Measurements from ENCODE around the gene PAX9. TPM values are rescaled to one million over a fixed set of nuclear protein-coding genes. Genes with fewer than 3 reads are reported as not detected.

The PAX9 gene
- total RNA-seq, 1 donor from 2014 or later: 2.9 TPM

GRCh38 chr14:36655963-36656686 lies 5.5 kb upstream of the PAX9 start:
- DNase-seq (ENCODE audit: low spot score): no peak

DNA sequence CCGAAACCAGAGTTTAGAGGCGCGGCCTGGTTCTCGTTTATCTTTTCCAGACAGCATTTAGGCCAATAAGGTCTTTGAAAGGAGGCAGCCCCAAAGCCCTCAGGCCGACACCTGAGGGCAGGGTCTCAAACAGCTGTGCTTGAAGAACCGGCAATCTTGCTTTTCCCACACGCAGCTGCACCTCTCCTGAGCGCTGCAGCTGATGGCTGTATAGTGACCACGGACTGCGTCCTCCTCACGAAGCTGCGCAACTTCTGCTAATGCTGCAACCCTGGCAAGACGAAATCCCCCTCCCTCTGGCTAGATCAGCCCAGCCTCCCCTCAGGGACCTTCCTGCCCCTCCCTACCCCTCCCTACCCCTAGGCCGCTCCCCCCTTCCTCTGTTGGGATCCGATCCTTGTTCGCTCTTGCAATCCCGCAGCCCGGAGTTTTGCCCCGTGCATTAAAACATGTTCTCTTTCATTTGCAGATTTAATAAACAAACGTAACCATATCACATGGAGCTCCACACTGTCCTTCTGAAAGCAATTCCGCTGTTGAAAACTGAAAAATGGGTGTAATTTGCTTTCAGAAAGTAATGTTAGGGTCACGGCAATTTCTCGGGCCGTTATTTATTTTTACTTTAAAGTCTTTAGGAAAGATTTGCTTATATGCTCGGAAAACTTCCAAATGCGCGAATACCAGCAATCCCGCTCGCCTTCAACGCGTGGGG lies 4.8 kb upstream of the PAX9 start:
- DNase-seq (ENCODE audit: low spot score): no peak

DNA sequence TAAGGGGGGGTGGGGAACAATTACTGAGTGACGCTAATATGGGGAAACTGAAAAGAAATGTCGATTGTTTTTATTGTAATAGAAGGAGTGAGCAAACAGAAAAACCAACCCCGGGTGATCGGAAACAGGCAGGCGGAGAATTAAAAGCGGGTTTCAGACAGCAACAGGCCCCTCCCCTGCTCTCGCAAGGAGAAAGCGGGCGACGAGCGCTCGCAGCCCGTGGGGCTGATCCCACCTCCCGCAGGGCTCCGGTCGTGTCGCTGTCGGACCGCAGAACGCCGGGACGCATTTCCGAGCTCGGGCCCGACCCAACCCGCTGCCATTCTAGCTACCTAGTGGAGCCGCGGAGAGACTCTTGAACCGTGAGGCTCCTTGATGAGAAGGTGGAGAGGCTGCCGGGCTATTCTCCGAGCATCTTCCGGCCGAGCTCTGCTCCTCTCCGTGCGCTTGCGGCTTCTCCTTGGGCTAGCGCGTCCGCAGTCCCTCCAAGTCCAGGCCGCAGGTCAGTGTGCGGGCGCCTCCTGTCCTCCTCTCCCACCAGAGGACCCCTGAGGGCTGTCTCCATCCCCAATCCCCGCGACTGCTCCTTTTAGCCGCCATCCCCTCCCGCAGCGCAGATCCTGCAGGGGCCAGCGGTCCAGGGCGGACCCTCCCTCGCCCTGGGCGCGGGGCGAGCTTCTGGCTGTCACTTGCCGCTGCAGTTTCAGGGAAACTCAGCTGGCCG lies 4.1 kb upstream of the PAX9 start:
- no peak for DNase-seq (ENCODE audit: low spot score)

DNA sequence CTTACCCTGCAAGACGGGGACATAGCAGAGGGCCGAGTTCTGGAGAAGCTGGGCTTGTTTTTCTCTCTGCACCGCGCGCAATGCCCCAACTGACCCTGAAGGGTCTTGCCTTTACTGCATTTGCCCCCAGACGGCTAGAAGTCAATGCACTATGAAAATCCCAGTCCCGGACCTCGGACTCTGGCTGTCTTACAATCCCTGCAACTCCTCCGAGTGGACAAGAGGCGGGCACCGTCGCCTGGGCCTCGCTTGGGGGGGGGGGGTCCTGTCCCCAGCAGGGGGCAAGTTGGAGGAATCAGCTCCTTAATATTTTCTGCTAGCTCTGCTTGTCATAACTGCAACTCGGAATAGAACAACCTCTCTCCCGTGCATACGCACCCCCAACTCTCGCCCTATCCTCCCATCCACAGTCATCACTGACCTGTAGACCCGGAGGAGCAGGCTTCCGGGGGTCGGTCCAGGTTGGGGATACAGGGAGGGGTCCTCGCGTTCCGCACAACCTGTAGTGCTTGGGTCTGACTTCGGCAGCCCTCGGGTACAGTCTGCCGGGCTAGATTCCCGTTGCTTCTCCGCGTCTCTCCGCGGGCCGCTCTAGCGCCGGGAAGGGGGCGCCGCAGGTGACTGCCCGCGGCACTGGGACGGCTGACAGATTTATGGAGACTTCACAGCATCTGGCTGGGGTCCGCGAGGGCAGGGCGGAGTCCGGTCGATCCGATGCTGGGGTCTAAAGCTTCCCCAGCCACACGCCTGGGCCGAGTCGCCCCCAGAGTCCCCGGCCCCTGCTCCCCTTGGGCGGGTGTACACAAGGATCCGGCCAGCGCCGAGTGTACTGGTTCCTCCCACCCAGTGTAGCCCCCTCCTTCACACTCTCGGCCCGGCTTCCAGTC lies 3.3 kb upstream of the PAX9 start:
- DNase-seq (ENCODE audit: low spot score): no peak

- no peak for DNase-seq (ENCODE audit: low spot score)
These were observed 2.4 kb upstream of the PAX9 start for GRCh38 chr14:36659010-36659821.

GRCh38 chr14:36659822-36660735 lies 1.6 kb upstream of the PAX9 start:
- no peak for DNase-seq (ENCODE audit: low spot score)

DNA sequence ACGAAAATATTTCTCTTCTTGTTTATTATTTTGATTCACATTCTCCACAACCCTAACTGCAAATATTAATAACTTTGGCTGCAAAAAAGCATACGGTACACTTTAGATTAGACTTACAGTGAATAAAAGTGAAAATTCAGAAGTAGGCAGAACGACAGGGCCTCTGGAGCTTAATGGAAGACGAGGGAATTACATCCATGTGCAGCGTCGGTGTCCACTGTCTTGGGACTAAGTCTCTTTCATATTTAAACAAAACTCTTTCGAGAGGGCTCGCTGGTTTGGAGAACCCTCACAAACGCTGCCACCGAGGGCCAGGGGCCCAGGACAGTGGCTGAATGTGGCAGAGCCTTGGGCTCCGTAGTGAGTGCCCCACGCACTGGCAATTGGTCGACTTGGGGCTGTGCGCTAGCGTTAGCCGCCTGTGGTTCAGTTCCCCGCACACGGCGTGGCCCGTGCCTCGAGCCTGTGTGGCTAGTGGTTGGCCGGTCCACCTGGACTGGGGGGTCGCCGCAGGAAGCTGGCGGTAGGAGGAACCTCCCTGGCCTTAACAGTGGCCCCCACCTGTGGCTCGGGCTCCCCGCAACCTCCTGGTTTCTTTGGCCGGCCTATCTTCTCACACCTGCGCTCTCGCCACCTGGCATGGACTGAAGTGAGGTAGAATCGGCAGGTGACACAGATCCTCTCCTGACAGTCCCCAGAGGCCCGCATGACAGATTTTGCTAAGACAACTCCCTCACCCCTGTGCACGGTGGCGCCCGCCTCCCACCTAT lies 739 bp upstream of the PAX9 start:
- no peak for DNase-seq (ENCODE audit: low spot score)

DNA sequence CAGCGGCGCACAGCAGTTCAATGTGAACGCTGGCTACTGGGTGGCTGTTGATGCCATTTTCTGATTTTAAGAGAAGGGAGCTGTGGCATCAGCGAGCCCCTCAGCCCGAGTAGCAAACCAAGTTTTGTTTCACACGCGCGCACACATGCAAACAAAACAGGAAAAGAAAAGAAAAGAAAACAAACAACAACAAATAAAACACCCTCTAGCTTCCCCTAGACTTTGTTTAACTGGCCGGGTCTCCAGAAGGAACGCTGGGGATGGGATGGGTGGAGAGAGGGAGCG lies 540 bp downstream of the PAX9 start:
- DNase-seq (ENCODE audit: low spot score): no peak

- no peak for DNase-seq (ENCODE audit: low spot score)
These were observed 1.1 kb downstream of the PAX9 start for GRCh38 chr14:36662543-36663403.

- peak; percentile 50 for DNase-seq (ENCODE audit: low spot score)
These were observed 2.0 kb downstream of the PAX9 start for GRCh38 chr14:36663404-36664321.

DNA sequence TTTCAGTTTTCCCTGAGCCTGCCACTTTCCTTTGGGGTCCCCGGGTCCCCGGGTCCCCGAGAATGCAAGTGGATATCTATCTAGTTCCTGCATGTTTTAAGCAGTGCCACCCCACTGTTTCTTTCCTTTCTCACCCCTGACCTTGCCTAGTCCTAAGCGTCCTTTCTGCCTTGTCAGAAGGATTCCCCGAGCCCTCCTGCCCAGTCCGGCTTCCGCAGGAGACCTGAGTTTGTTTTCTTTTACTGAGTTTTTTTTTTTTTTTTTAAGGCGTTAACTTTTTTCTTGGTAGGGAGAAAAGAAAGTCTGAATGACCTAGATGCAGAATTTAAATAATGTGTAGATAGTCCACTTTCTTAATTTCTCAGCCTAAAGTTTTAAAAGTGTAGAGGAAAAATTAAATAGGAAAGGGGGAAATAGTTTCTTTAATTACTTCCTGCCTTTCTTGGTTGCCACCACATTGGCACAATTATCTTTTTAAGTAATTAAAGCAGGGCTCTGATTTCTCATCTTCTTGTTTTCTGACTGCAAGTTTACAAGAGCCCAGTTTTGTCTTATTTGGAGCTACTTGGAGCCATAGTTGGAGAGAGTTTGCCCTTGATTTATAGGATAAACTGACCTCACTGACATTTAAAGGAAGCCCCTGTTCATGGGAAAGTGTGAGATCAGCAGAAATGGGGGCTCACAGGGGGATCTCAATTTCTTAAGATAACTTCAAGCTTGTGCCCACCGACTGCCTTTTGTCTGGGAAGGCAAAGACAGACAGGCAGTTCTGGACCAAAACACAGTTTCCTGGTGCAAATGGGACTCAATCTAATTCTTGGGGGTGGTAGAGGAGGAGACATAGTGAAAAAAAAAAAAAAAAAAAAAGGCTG lies 2.9 kb downstream of the PAX9 start:
- DNase-seq (ENCODE audit: low spot score): no peak

DNA sequence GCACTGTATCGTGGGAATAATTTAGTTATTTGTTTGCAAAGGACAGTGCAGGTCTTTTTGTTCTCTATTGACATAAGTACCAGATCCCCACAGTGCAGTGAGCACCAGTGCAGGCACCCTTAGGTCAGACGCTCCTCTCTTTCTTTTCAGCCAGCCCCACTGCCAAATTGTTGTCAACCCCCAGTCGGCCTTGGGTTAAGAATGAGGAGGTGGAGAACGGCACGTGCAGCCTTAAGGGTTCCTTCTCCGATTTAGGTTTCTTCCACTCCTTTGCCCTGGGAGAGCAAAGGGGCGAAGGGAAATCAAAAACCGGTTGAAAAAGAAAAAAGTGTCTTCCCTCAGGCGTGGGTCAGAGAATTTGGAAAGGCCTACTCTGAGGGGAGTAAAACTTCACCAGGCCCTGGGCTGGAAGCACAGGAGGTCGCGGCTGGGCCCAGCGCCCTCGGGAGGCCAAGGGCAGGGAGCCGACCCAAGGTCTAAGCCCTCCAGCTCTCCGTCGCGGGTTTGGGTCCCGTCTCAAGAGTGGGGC lies 4.3 kb downstream of the PAX9 start:
- no peak for DNase-seq (ENCODE audit: low spot score)

- no peak for DNase-seq (ENCODE audit: low spot score)
These were observed 5.0 kb downstream of the PAX9 start for GRCh38 chr14:36666416-36667206.

- no peak for DNase-seq (ENCODE audit: low spot score)
These were observed 6.0 kb downstream of the PAX9 start for GRCh38 chr14:36667679-36668078.

GRCh38 chr14:36671149-36671548 lies 9.5 kb downstream of the PAX9 start:
- no peak for DNase-seq (ENCODE audit: low spot score)
